Stromal cell of bone marrow (primary cell): Measurements from ENCODE around the gene ATP2B3.

Experiments
- DNase-seq: peaks from one replicate; pipeline ENCODE4 v3.0.0-alpha.2; 2012; ENCODE audit warnings: low read depth

The ATP2B3 gene

DNA sequence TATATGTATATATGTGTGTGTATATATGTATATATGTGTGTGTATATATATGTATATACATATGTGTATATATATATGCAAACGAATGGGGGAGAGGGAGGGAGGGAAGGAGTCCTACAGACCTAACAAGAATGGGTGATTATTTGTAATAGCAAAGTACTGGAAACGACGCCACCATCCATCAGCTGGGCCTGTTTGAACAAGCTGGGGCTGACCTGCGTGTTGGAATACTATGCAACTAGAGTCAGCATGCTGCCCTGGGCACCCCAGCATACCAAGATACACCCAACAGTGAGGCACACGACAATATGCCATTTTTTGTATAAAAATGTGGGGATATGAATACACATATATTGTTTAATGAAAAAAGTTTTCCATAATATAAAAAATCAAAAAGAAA is 103.1 kb downstream of the ATP2B3 start:
- no peak for DNase-seq

DNA sequence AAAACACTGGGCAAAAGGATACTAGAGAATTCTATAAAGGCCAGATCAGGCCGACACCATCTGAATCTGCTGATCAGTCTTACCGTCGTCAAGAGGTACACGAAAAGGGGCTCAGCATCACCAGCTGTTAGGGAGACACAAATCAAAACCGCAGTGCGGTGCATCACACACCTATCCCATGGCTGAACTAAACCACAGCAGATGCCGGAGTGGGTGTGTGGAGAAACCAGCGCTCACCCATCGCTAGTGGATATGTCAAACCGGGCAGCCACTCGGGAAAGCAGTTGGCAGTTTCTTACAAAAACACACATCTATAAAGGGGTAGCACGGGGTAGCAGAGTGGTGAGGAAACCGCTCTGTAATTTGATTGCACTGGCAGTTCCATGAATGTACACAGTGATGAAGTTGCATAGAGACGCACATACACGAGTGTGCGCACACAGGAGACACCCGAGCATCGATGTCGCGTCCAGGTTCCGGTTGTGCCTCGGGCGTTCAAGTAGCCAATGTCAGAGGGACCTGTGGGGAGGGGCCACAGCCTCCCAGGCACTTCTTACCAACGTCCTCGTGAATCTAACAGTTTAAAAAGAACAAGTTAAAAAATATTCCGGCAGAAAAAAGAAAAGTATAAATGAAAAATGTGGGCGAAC is 104.6 kb downstream of the ATP2B3 start:
- DNase-seq: no peak

GRCh38 chrX:153622661-153623309 is 105.3 kb downstream of the ATP2B3 start:
- no peak for DNase-seq

DNA sequence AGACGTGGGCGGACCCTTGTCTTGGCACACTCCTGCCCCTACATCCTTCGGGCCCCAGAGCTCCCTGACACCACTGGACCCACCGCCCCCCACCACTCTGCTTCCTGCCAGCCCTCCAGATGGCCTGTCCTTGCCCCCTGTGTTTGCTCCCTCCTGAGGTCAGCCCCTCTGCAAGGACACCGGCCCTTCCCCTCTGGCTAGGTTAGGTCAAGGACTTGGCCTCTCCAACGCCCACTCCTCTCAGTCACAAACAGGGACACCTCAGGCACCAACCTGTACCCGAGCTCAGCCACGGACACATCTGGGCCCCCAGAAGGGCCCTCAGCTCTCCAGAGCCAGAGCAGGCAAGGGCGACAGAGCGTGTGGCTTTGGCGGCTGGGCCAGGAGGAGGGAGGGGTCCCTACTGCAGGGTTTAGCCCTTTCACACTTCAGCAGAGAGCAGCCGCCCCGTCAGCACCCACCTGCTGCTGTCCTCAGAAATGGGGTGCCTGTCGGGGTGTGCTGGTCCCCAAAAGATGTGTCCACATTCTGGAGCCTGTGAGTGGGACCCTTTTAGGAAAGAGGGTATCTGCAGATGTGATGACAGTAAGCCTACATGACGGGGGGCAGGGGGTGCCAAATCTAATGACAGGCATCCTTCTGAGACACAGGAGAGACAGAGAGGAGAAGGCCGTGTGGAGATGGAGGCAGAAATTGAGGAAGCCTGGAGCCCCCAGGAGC is 106.0 kb downstream of the ATP2B3 start:
- no peak for DNase-seq

DNA sequence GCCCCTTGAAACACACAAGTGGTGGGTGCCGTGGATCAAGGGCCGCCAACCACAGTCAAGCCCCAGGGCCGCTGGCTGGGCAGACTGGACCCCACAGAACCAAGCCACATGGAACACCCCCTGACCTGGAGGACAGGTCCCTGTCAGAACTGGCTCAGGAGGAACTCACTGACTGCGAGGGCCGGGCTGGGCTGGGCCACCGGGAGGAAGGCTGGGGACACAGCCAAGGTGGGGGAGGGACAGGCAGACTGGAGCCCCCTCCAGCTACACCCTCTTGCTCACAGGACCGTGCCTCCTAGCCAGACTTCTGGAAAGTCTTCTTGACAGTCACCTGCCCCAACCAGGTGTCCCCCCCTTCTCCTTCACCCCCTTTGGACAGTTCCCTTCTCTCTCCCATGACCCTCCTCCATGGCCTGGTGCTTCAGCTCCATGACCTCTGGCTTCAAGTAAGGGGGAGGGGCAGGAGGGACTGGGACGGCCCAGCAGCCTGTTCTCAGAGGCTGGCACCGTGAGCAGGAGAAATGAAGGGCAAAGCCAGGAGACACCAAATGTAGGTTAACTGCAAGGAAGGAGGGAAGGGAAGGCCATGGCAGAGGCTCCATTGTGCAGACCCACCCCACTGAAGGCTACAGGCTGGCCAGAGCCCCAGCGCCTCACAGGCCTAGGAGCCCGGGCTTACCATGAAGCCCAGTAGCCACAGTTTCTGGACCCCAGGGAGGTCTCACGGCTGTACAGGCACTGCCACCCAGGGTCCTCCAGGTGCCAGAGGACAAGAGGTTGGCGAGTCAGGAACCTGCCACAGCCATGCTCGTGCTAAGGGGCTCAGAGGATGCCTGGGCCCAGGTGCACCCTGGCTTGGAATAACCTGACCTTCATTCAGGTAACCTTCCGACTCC is 107.0 kb downstream of the ATP2B3 start:
- DNase-seq: no peak

- no peak for DNase-seq
Measured at GRCh38 chrX:153625271-153626024, 108.0 kb downstream of the ATP2B3 start.

- DNase-seq: no peak
Measured at GRCh38 chrX:153626025-153626633, 108.7 kb downstream of the ATP2B3 start.

DNA sequence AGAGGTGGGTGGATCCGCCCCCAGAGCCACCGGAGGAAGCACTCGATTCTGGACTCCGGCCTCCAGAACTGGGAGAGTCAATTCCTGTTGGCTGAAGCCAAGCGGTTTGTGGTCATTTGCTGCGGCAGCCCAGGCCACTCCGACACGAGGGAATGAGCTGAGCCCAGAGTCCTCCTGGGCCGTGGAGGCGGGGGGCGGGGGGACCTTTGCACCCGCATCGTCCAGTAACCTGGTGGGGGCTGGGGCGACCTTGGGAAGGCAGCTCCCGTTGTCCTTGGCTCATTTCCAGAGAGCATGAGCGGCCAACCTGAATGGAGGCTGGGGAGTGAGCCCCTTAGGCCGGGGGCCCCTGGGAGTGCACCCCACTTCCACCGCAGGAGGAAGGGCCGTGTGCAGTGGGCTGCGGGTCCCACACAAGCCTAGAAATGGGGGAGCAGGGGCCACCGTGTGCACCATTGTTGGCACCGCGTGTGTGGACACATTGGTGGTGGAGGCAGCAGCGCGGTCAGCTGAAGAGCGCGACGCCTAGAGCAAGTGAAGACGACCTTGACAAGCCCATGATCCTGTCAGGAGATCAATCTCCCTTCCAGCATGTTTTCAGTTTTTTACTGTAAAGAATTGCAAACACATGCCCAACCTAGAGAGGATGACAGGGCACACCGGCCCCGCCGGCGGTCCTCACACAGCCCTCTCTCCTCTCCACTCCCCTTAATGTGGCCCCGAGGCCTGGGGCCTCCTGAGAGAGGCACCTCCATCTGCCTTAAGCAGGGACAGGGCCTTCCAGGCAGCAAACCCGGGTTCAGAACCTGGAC is 109.6 kb downstream of the ATP2B3 start:
- DNase-seq: no peak

GRCh38 chrX:153627675-153628111 is 110.3 kb downstream of the ATP2B3 start:
- DNase-seq: no peak

- no peak for DNase-seq
Measured at GRCh38 chrX:153628129-153628528, 110.7 kb downstream of the ATP2B3 start.

DNA sequence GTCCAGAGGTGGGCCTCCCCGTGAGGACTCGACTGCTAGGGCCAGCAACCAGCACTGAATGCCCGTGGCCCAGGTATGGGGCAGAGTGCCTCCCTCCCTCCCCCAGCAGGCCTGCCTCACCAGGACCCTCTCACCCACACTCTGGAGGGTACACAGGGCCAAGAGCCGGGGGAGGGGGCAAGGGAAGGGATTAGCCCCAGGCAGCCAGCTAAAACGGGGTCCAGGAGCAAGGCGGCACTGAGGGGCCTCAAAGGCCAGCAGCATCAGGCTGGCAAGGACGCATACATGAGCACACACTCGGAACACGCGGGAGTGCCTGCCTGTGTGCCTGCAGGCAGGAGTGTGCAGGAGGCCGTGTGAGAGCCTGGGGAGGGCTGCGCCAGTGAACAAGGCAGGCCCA is 111.2 kb downstream of the ATP2B3 start:
- no peak for DNase-seq

- no peak for DNase-seq
Measured at GRCh38 chrX:153631346-153631745, 113.9 kb downstream of the ATP2B3 start.

DNA sequence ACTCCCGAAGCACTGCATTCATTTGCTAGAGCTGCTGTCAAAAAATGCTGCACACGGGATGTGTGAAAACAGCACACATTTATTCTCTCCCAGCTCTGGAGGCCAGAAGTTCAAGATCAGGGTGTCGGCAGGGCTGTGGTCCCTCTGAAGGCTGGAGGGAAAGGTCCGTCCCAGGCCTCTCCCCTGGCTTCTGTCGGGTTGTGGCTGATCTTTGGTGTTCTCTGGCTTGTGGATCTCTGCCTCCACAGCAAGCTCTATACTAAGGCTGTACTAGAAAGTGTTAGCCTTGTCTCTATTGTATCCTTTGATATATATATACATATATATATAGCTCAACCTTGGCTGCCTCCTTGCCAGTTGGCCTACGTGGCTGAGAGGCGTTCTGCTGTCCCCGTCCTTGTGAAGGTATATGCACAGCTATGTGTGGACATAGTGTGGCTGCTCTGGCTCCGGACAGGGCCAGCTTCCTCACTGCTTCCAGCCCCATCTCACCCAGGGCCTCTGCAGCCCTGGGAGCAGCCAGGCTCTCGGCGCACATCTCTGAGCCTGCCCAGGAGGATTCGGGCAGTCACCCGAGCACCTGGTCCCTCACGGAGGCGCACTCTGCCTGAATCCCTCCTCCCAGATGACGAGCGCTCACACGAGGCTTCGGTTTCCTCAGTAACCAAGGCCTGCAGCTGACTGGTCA is 114.6 kb downstream of the ATP2B3 start:
- DNase-seq: no peak
